PC-3 (cell line): ENCODE data around the gene TUBGCP3. TPM values are rescaled to one million over a fixed set of nuclear protein-coding genes. Genes with fewer than 3 reads are reported as not detected.

Experiments
- ATAC-seq: fragments of 200-7000 bp; cut with Tn5 transposase; 2 replicates; pipeline ENCODE4 v1.9.1; 2020; ENCODE audit warnings: mild to moderate bottlenecking, moderate library complexity
- BruUV-seq: library from RNA; stranded (reverse); fragments of 400-500 nt; replicated peaks from 2 replicates; lab custom pipeline; 2021; lab: Mats Ljungman, UMichigan
- CTCF ChIA-PET: fragments of 300-600 bp; sonication (Branson Sonifier 250); formaldehyde crosslinking; loops from one replicate; lab custom pipeline; 2022; ENCODE audit warnings: antibody characterized with exemption; lab: Charles Lee
- POLR2A ChIA-PET: fragments of 300-600 bp; sonication (Branson Sonifier 250); formaldehyde crosslinking; loops from one replicate; lab custom pipeline; 2022; ENCODE audit warnings: antibody characterized with exemption; ENCODE audit not compliant: unreplicated experiment; lab: Charles Lee
- DNase-seq: peaks from one replicate; pipeline ENCODE4 v3.0.0-alpha.2; 2015
- H2AFZ ChIP-seq: fragments of 300-600 bp; sonication (generic); 2 replicates; pipeline ENCODE4 v1.6.0; 2016; ENCODE audit warnings: antibody characterized with exemption, low read length
- H3F3A ChIP-seq: fragments of 300-600 bp; sonication (generic); one replicate; pipeline ENCODE4 v1.6.0; 2017; ENCODE audit warnings: antibody characterized with exemption, low read length, control low read depth, mild to moderate bottlenecking; ENCODE audit not compliant: unreplicated experiment
- H3K27ac ChIP-seq: fragments of 300-600 bp; sonication (generic); 2 replicates; pipeline ENCODE4 v1.5.1; 2016; ENCODE audit warnings: mild to moderate bottlenecking, low read length
- H3K27me3 ChIP-seq: fragments of 300-600 bp; sonication (generic); 2 replicates; pipeline ENCODE4 v1.6.1; 2016; ENCODE audit warnings: low read length, mixed read lengths
- H3K36me3 ChIP-seq: fragments of 300-600 bp; sonication (generic); 2 replicates; pipeline ENCODE4 v1.6.1; 2016; ENCODE audit warnings: low read depth, mixed run types, low read length, mixed read lengths
- H3K4me1 ChIP-seq: fragments of 300-600 bp; sonication (generic); 2 replicates; pipeline ENCODE4 v1.5.1; 2016; ENCODE audit warnings: low read length; ENCODE audit not compliant: insufficient read depth
- H3K4me2 ChIP-seq: fragments of 300-600 bp; sonication (generic); 2 replicates; pipeline ENCODE4 v1.6.0; 2016; ENCODE audit warnings: low read length
- H3K4me3 ChIP-seq: fragments of 300-600 bp; sonication (generic); 2 replicates; pipeline ENCODE4 v1.5.1; 2016; ENCODE audit warnings: mild to moderate bottlenecking, low read length, mixed read lengths
- H3K79me2 ChIP-seq: fragments of 300-600 bp; sonication (generic); 2 replicates; pipeline ENCODE4 v1.6.1; 2017; ENCODE audit warnings: low read length, mixed read lengths
- H3K9ac ChIP-seq: fragments of 300-600 bp; sonication (generic); 2 replicates; pipeline ENCODE4 v1.6.0; 2016; ENCODE audit warnings: mild to moderate bottlenecking, low read length
- H3K9me2 ChIP-seq: fragments of 300-600 bp; sonication (generic); replicated peaks from 2 replicates; pipeline ENCODE4 v1.6.1; 2016; ENCODE audit warnings: mixed run types, low read length, mixed read lengths
- H3K9me3 ChIP-seq: fragments of 300-600 bp; sonication (generic); 2 replicates; pipeline ENCODE4 v1.6.1; 2016; ENCODE audit warnings: low read length, mixed read lengths
- H4K20me1 ChIP-seq: fragments of 300-600 bp; sonication (generic); 2 replicates; pipeline ENCODE4 v1.6.1; 2016; ENCODE audit warnings: low read length, mixed read lengths
- EZH2 ChIP-seq: fragments of 300-600 bp; sonication (generic); IDR thresholded peaks from one replicate; pipeline ENCODE4 v1.6.1; 2017; ENCODE audit warnings: antibody characterized with exemption, mild to moderate bottlenecking, low read length; ENCODE audit not compliant: unreplicated experiment
- EZH2phosphoT487 ChIP-seq: fragments of 300-600 bp; sonication (generic); IDR thresholded peaks from 2 replicates; pipeline ENCODE4 v1.6.1; 2018; ENCODE audit warnings: mild to moderate bottlenecking, antibody characterized with exemption, low read length, borderline replicate concordance
- intact Hi-C: fragments of 100-400 bp; cut with micrococcal nuclease; formaldehyde crosslinking; loops from 2 replicates; pipeline ENCODE4 v1.9.0; 2023
- total RNA-seq: library from RNA; depleted of rRNA; stranded (reverse); fragments of >200 nt; gene quantifications from 2 replicates; pipeline ENCODE4 v1.2.3, GENCODE V29; 2014
- TF ChIP-seq, protein P1 (sequence below): fragments of 300-600 bp; sonication (generic); conservative IDR thresholded peaks from 2 replicates; pipeline ENCODE4 v1.5.1; 2017; ENCODE audit warnings: antibody characterized with exemption, low read depth, mild to moderate bottlenecking, low read length

Gene TUBGCP3
- total RNA-seq, 1 experiment from 2014 or later: 25.8 TPM

GRCh38 chr13:112453874-112454647 is 133.9 kb downstream of the TUBGCP3 start:
- ATAC-seq (no peak), DNase-seq (no peak)
- Histone ChIP-seq H3K9ac (no peak overlapping the region), H3K27ac (no peak overlapping the region), H3K4me1 (no peaks in the 10 kb centered on the region), H3K9me3 (no peaks in the 10 kb centered on the region), H4K20me1 (no peaks in the 10 kb centered on the region), H3K4me3 (no peak overlapping the region), H3K9me2 (no peaks in the 10 kb centered on the region), H3K79me2 (no peaks in the 10 kb centered on the region), H3K27me3 (peaks cover 19% of the 10 kb centered on the region; the same call in 1 of the 2 replicates), H3F3A (no peaks in the 10 kb centered on the region), H3K36me3 (no peaks in the 10 kb centered on the region), H2AFZ (no peak overlapping the region), H3K4me2 (no peak overlapping the region)
- ChIA-PET POLR2A (no interaction called here), CTCF (no interaction called here)
- BruUV-seq: no TSS peak
- no peak for TF ChIP-seq EZH2
- TF ChIP-seq, protein P1, sequence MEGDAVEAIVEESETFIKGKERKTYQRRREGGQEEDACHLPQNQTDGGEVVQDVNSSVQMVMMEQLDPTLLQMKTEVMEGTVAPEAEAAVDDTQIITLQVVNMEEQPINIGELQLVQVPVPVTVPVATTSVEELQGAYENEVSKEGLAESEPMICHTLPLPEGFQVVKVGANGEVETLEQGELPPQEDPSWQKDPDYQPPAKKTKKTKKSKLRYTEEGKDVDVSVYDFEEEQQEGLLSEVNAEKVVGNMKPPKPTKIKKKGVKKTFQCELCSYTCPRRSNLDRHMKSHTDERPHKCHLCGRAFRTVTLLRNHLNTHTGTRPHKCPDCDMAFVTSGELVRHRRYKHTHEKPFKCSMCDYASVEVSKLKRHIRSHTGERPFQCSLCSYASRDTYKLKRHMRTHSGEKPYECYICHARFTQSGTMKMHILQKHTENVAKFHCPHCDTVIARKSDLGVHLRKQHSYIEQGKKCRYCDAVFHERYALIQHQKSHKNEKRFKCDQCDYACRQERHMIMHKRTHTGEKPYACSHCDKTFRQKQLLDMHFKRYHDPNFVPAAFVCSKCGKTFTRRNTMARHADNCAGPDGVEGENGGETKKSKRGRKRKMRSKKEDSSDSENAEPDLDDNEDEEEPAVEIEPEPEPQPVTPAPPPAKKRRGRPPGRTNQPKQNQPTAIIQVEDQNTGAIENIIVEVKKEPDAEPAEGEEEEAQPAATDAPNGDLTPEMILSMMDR: no peak
- TF ChIP-seq EZH2phosphoT487: no peak
- intact Hi-C loops: no loop called here

GRCh38 chr13:112453207-112453829 is 134.6 kb downstream of the TUBGCP3 start:
- no peak overlapping the region for H3K4me3 ChIP-seq
- intact Hi-C loops: no loop called here
- CTCF ChIA-PET: no interaction called here

More at GRCh38 chr13:112453207-112453829, 134.6 kb downstream of the TUBGCP3 start:
- Histone ChIP-seq H4K20me1 (no peaks in the 10 kb centered on the region), H3K4me2 (no peak overlapping the region), H3K9ac (no peak overlapping the region), H3F3A (no peaks in the 10 kb centered on the region), H3K9me2 (no peaks in the 10 kb centered on the region), H2AFZ (no peak overlapping the region), H3K27me3 (peaks cover 19% of the 10 kb centered on the region; the same call in 1 of the 2 replicates), H3K79me2 (no peaks in the 10 kb centered on the region), H3K27ac (no peak overlapping the region), H3K36me3 (no peaks in the 10 kb centered on the region), H3K4me1 (no peaks in the 10 kb centered on the region), H3K9me3 (no peaks in the 10 kb centered on the region)
- DNase-seq: no peak
- POLR2A ChIA-PET: no interaction called here
- TF ChIP-seq EZH2: no peak
- TF ChIP-seq, protein P1: no peak
- TF ChIP-seq EZH2phosphoT487: no peak
- BruUV-seq: no TSS peak
- ATAC-seq: no peak
